ENCODE measurements around the gene TYMS. TPM values are rescaled to one million over a fixed set of nuclear protein-coding genes. Genes with fewer than 3 reads are reported as not detected.

TYMS gene
- total and polyA plus RNA-seq, 2 donors (not counting 3 experiments of a cell fraction or from before 2014, with no cell fraction given), result 136 to 200 TPM

DNA sequence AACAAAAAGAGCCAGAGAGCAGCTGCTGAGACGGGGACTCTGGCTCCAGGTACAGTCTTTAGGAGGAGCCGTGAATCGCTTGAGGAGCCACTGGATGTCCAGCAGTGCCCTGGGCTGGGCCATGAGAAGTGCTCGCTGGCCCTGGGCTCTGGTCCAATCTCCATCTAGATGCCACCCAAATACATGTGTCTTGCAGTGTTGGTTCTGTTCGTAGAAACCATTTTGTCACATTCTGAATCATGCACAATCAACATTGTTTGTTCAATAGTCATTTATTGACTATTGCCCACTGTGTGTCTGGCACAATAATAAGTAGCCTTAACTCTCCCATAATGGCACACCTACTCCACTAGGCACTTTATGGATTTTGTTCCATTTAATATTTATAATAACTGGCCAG, 26.1 kb downstream of the TYMS start:
- Histone ChIP-seq H3K36me3 (ENCODE audit: control insufficient read depth in 2 of 2, extremely low read depth in 1 of 2, insufficient read depth in 2 of 2, low read length in 2 of 2) (peaks cover 4 to 5% of the 10 kb centered on the region in 2 experiments), H3K27ac (ENCODE audit: insufficient read depth, low read depth, low read length) (no peak overlapping the region), H3K4me2 (ENCODE audit: insufficient read depth, low read length) (no peak overlapping the region), H3K4me3 (replicated peaks in 1 of 3; ENCODE audit: insufficient read depth in 1 of 3, low read depth in 1 of 3, low read length in 3 of 3) (no peak overlapping the region), H2AFZ (ENCODE audit: low read depth, low read length) (no peak overlapping the region), H3K27me3 (ENCODE audit: control insufficient read depth in 2 of 2, insufficient read depth in 2 of 2, low read length in 2 of 2) (no peaks in the 10 kb centered on the region), H3K9me3 (replicated peaks; ENCODE audit: control insufficient read depth, insufficient read depth, low read length) (no peaks in the 10 kb centered on the region), H3K9ac (replicated peaks; ENCODE audit: extremely low read depth, insufficient read depth, low read length) (no peak overlapping the region), H3K9me1 (replicated peaks; ENCODE audit: control insufficient read depth, extremely low read depth, insufficient read depth, low read length) (no peaks in the 10 kb centered on the region), H3K4me1 (ENCODE audit: control insufficient read depth, extremely low read depth, insufficient read depth, low read length) (no peaks in the 10 kb centered on the region), H3K79me2 (ENCODE audit: control insufficient read depth, insufficient read depth, low read length) (no peaks in the 10 kb centered on the region), H4K20me1 (replicated peaks; ENCODE audit: control insufficient read depth, extremely low read depth, insufficient read depth, low read length) (no peaks in the 10 kb centered on the region)
- TF ChIP-seq EZH2 (IDR thresholded peaks at IDR 0.05; ENCODE audit: borderline replicate concordance, low read depth, low read length, severe bottlenecking), result no peak
- no peak for TF ChIP-seq FOS (IDR thresholded peaks at IDR 0.05; ENCODE audit: borderline replicate concordance, insufficient read depth, low read length)
- no peak for TF ChIP-seq POLR2AphosphoS5 (IDR thresholded peaks at IDR 0.05; ENCODE audit: insufficient read depth, low read depth, low read length)
- TF ChIP-seq MYC (IDR thresholded peaks at IDR 0.05; ENCODE audit: low read depth, low read length), result no peak
- no peak for TF ChIP-seq JUN (IDR thresholded peaks at IDR 0.05; ENCODE audit: borderline replicate concordance, insufficient read depth, insufficient read length, low read depth)
- TF ChIP-seq, protein P1, sequence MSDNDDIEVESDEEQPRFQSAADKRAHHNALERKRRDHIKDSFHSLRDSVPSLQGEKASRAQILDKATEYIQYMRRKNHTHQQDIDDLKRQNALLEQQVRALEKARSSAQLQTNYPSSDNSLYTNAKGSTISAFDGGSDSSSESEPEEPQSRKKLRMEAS (IDR thresholded peaks at IDR 0.05; ENCODE audit: insufficient read depth, insufficient read length), result no peak
- TF ChIP-seq POLR2A (IDR thresholded peaks at IDR 0.05; ENCODE audit: low read depth, low read length), result no peak
- TF ChIP-seq, protein P2, sequence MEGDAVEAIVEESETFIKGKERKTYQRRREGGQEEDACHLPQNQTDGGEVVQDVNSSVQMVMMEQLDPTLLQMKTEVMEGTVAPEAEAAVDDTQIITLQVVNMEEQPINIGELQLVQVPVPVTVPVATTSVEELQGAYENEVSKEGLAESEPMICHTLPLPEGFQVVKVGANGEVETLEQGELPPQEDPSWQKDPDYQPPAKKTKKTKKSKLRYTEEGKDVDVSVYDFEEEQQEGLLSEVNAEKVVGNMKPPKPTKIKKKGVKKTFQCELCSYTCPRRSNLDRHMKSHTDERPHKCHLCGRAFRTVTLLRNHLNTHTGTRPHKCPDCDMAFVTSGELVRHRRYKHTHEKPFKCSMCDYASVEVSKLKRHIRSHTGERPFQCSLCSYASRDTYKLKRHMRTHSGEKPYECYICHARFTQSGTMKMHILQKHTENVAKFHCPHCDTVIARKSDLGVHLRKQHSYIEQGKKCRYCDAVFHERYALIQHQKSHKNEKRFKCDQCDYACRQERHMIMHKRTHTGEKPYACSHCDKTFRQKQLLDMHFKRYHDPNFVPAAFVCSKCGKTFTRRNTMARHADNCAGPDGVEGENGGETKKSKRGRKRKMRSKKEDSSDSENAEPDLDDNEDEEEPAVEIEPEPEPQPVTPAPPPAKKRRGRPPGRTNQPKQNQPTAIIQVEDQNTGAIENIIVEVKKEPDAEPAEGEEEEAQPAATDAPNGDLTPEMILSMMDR (IDR thresholded peaks at IDR 0.05; ENCODE audit: extremely low read depth in 1 of 2, insufficient read depth in 1 of 2, low read depth in 1 of 2, low read length in 2 of 2), result no peak
- TF ChIP-seq GATA2 (IDR thresholded peaks at IDR 0.05; ENCODE audit: insufficient read depth, insufficient read length, low read depth, low read length), result no peak
- intact Hi-C loops (cut with micrococcal nuclease), result no loop called here
- no peak for DNase-seq (ENCODE audit: low read depth, low spot score)
- POLR2A ChIA-PET, result no interaction called here
- CTCF ChIA-PET, result interaction anchor here (2.0 kb wide), 1 partner anchor 147 kb away, joined by 8 read pairs; no protein-coding TSS in a partner anchor
- BruUV-seq (replicated peaks), result no TSS peak
- FAIRE-seq, result no peak
- dilution Hi-C loops (cut with MboI; ENCODE audit: extremely low pct_ligation_motif_present, low sequenced_read_pairs), result no loop called here
